ENCODE data around the gene APRT.

GRCh38 chr16:88764913-88765349, 46.8 kb downstream of the APRT start:
- TF ChIP-seq POLR2A (IDR thresholded peaks at IDR 0.05; ENCODE audit: low read depth, low read length) (no peak), POLR2AphosphoS5 (IDR thresholded peaks at IDR 0.05; ENCODE audit: low read depth, low read length) (no peak), TAF1 (IDR thresholded peaks at IDR 0.05; ENCODE audit: low read depth, low read length) (no peak), SPI1 (IDR thresholded peaks at IDR 0.05; ENCODE audit: low read depth, low read length) (no peak)
